ENCODE measurements around the gene OS9.
"Not testable (repeated sequence)": the region's sequence is repeated elsewhere in the genome, so short reads cannot be mapped to it uniquely, and the experiment has no call there.

OS9 gene

DNA sequence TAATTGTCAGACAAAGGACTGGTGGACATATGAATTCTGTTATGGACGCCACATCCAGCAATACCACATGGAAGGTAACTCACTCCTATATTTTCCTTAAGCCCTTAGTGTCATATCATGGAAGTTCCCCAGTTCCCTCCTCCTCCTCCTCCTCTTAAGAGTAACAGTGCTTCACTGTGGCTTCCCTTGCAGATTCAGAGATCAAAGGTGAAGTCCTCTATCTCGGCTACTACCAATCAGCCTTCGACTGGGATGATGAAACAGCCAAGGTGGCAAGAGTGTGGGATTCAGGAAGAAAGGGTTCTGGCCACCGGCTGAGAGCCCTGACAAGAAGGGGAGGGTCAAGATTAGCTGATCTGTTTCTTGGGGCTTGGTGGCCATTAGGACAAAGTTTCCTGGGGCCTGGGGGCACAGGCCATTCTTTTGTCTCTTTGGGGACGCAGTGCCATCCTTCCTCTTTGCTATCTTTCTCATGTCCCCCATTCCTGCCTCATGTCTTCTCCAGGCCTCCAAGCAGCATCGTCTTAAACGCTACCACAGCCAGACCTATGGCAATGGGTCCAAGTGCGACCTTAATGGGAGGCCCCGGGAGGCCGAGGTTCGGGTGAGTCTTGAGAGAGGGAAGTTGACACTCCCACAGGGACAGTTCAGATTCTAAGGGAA, 2.0 kb downstream of the OS9 start:
- DNase-seq = no peak

- no peak for DNase-seq
Measured at GRCh38 chr12:57697076-57697475, 3.1 kb downstream of the OS9 start.

DNA sequence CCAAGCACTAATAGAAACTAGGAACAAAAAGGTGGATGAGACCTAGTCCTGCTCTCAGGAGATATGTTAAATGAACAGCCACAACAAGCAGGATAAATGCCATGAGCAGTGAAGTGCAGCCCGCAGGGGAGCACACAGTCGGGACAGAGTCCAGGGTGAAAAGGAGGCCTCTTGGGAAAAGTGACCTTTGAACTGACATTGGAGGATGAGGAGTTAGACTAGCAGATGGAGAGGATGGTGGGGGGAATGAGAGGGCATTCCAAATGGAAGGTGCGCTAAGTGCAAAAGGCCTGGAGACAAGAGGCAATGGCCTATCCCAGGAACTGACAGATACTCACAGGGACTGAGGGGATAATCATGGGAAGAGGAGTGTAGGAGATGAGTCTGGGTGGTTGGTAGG, 4.5 kb downstream of the OS9 start:
- no peak for DNase-seq

DNA sequence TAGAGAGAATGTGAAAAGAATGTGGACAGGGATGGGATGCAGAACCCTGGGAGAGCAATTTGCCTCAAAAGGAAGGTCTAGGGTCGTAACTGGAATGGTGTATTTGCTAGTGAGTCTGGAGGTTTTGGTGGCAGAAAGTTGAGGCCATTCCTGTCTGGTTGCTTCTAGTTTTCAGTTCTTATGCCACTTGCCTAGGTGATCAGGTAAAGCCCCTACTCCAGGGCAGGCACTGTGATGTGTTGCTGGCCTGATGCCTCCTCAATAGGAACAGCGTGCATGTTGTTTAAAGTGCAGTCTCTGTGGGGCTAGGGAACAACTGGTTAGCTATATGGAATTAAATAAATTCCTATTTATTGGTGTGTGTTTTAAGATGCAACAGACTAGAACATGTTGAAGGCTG, 6.4 kb downstream of the OS9 start:
- no peak for DNase-seq

DNA sequence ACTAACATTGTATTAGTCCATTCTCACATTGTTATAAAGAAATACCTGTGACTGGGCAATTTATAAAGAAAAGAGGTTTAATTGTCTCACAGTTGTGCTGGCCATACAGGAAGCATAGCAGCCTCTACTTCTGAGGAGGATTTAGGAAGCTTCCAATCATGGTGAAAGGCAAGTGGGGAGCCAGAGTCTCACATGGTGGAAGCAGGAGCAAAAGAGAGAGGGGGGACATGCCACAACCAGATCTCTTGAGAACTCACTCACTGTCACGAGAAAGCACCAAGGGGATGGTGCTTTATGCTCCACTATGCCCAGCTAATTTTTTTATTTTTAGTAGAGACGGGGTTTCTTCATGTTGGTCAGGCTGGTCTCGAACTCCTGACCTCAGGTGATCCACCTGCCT, 13.3 kb downstream of the OS9 start:
- no peak for DNase-seq

DNA sequence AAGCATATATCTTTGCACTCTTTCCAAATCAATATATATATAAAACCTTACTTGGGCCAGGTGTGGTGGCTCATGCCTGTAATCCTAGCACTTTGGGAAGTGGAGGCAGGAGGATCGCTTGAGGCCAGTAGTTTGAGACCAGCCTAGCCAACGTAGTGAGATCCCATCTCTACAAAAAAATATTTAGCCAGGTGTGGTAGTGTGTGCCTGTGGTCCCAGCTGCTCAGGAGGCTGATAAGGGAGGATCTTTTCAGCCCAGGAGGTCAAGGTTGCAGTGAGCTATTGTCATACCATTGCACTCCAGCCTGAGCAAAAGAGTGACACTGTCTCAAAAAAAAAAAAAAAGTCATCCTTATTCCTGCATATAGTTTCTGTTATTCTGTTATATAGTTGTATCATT, 14.4 kb downstream of the OS9 start:
- DNase-seq = no peak

DNA sequence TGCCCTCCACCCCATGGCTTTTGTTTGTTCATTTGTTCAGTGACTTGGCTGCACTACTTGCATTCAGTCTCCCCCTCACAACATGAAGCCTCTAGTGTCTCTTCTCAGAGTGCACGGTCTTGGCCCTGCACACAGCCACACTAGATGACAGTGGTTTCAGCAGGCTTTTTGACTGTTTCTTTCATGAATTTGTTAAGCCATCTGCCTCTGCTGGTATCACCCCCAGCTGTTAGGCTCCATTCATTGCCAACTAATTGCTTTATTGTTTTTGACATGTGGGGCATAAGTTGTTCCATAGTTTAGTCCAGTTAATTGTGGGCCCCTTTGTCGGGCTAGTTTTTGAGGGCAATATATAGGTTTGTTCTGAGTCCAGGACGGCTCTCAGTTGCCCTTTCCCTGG, 18.8 kb downstream of the OS9 start:
- DNase-seq = no peak

DNA sequence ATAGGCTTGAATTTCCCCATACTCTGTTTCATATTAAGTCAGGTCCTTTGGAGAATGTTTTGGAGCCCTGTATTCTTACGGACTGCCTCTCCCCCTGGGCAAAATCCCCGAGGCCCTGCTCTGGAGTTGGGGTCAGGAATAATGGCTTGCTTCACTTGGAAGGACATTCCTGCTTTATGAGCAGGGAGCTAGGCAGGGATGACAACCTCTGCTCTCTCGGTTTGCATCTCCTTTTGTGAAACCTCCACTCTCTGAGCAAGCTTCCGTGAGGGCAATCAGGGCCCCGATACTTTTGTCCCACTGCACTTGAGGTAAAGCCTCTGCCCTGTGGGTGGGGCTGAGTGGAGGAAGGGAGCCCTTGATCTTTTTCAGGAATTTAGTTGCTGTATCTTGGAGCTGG, 19.3 kb downstream of the OS9 start:
- DNase-seq = no peak

DNA sequence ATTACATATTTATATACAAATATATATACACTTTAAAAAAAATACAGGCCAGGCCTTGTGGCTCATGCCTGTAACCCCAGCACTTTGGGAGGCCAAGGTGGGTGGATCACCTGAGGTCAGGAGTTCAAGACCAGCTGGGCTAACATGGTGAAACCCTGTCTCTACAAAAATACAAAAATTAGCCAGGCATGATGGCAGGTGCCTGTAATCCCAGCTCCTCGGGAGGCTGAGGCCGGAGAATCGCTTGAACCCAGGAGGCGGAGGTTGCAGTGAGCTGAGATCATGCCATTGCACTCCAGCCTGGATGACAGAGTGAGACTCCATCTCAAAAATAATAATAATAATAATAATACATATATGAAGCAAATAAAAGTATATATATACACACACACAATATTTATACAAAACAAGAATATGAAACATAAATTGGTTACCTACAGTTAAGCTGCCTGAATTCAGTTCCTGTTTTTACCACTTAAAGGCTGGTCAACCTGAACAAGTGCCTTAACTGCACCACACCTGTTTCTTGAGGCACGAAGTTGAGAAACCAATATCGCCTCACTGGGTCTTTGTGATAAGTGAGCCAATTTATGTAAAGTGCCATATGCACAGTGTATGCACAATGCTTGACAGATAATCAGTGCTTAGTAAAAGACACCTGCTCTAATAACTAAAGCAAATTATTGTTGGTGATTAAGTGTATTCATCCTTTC, 21.3 kb downstream of the OS9 start:
- not testable (repeated sequence) for DNase-seq

DNA sequence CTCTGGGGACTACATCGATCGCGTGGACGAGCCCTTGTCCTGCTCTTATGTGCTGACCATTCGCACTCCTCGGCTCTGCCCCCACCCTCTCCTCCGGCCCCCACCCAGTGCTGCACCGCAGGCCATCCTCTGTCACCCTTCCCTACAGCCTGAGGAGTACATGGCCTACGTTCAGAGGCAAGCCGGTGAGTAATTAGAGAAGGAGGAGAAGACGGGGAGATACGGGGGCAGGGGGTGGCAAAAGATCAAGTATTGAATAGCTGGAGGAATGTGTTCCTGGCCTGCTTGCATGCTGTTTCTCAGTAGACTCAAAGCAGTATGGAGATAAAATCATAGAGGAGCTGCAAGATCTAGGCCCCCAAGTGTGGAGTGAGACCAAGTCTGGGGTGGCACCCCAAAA, 21.9 kb downstream of the OS9 start:
- no peak for DNase-seq

GRCh38 chr12:57716305-57716704, 22.4 kb downstream of the OS9 start:
- no peak for DNase-seq

GRCh38 chr12:57717131-57717530, 23.2 kb downstream of the OS9 start:
- DNase-seq = no peak

- no peak for DNase-seq
Measured at GRCh38 chr12:57717846-57718640, 24.1 kb downstream of the OS9 start.

GRCh38 chr12:57718641-57719528, 25.0 kb downstream of the OS9 start:
- DNase-seq = no peak

DNA sequence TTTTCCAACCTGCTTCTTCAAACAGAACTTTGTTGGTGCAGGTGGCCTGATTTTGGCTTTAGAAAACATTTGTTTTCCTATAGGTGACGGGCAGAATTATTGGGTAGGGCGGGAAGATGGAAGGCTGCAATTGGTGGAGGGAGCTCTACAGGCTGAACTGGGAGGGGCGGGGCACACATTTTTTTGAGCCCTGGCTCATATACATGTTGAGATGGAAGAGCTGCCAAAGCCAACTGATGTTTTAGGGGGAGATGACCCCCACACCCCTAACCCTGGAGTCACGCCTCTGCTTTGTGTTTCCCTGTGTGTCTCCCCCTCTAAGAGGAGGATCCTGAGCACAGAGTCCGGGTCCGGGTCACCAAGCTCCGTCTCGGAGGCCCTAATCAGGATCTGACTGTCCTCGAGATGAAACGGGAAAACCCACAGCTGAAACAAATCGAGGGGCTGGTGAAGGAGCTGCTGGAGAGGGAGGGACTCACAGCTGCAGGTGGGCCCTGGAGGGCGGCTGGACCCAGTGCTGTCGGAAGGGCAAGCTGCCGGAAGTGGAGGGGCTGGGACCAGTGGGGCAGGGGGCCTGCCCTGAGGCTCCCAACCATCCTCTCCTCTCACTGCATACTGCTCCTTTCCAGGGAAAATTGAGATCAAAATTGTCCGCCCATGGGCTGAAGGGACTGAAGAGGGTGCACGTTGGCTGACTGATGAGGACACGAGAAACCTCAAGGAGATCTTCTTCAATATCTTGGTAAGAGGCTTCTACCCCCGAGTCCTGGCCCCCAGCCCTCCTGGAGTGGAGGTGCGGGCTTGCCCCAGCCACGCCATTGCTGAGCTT, 26.1 kb downstream of the OS9 start:
- DNase-seq = no peak

GRCh38 chr12:57720606-57721595, 27.0 kb downstream of the OS9 start:
- DNase-seq = no peak

GRCh38 chr12:57721846-57722608, 28.1 kb downstream of the OS9 start:
- DNase-seq = not testable (repeated sequence)

GRCh38 chr12:57722716-57723629, 29.0 kb downstream of the OS9 start:
- no peak for DNase-seq

- no peak for DNase-seq
Measured at GRCh38 chr12:57723630-57723962, 29.7 kb downstream of the OS9 start.

All from T1000 (cell line).